Endothelial cell of umbilical vein (primary cell): ENCODE results near the gene TRPV6. TPM values are rescaled to one million over a fixed set of nuclear protein-coding genes. Genes with fewer than 3 reads are reported as not detected.

Experiments
- BruUV-seq: library from RNA; stranded (reverse); fragments of 400-500 nt; replicated peaks from 2 replicates; lab custom pipeline; 2021; lab: Mats Ljungman, UMichigan
- CTCF ChIA-PET: fragments of 300-600, 350-600 bp; sonication (Branson Sonifier 250); formaldehyde crosslinking; loops from one replicate; lab custom pipeline; 2021; ENCODE audit warnings: antibody characterized with exemption, inconsistent platforms; lab: Charles Lee
- POLR2A ChIA-PET: fragments of 300-600, 350-600 bp; sonication (Branson Sonifier 250); formaldehyde crosslinking; loops from one replicate; lab custom pipeline; 2021; ENCODE audit warnings: antibody characterized with exemption, inconsistent platforms; lab: Charles Lee
- DNase-seq: peaks from one replicate; pipeline ENCODE4 v3.0.0-alpha.2; 2011; ENCODE audit warnings: low read depth, low spot score
- FAIRE-seq: peaks from 2 replicates; lab custom pipeline; 2011; peaks lifted over from hg19 to GRCh38; lab: Jason Lieb, UNC
- H2AFZ ChIP-seq: 2 replicates; pipeline ENCODE4 v1.6.0; 2012; ENCODE audit warnings: low read depth, low read length, control low read depth, inconsistent platforms
- H3K27ac ChIP-seq: 2 replicates; pipeline ENCODE4 v1.5.1; 2011; ENCODE audit warnings: low read depth, mild to moderate bottlenecking, control low read depth, low read length, moderate library complexity; ENCODE audit not compliant: insufficient read depth
- H3K27me3 ChIP-seq, 2 experiments: 2 replicates each; pipeline versions ENCODE4 v1.6.0 to v1.6.1; 2011; ENCODE audit warnings: low read length in 2 of 2, mixed read lengths in 1 of 2; ENCODE audit not compliant: control insufficient read depth in 2 of 2, insufficient read depth in 2 of 2
- H3K36me3 ChIP-seq, 2 experiments: 2 replicates in 1 of 2; 3 replicates in 1 of 2; pipeline ENCODE4 v1.5.1; 2011; ENCODE audit warnings: low read length in 2 of 2, mild to moderate bottlenecking in 1 of 2, moderate library complexity in 1 of 2; ENCODE audit not compliant: control insufficient read depth in 2 of 2, insufficient read depth in 2 of 2; ENCODE audit errors: extremely low read depth in 1 of 2
- H3K4me1 ChIP-seq: 3 replicates; pipeline ENCODE4 v1.5.1; 2011; ENCODE audit warnings: mild to moderate bottlenecking, low read length; ENCODE audit not compliant: control insufficient read depth, insufficient read depth; ENCODE audit errors: extremely low read depth
- H3K4me2 ChIP-seq: 2 replicates; pipeline ENCODE4 v1.6.1; 2011; ENCODE audit warnings: low read length, control low read depth, mixed read lengths; ENCODE audit not compliant: insufficient read depth
- H3K4me3 ChIP-seq, 3 experiments: fragments of 200-600 bp in 1 of 3; sonication (generic), shearing (Covaris generic) in 1 of 3; replicated peaks in 1 of 3; 2 replicates each; pipeline ENCODE4 v1.5.1; 2011 to 2016; ENCODE audit warnings: control low read depth in 3 of 3, low read length in 3 of 3, mild to moderate bottlenecking in 2 of 3, inconsistent platforms in 1 of 3, low read depth in 1 of 3, moderate library complexity in 1 of 3; ENCODE audit not compliant: insufficient read depth in 1 of 3
- H3K79me2 ChIP-seq: 2 replicates; pipeline ENCODE4 v1.6.0; 2012; ENCODE audit warnings: low read length, inconsistent platforms; ENCODE audit not compliant: control insufficient read depth, insufficient read depth
- H3K9ac ChIP-seq: replicated peaks from 2 replicates; pipeline ENCODE3; 2011; ENCODE audit warnings: low read length, control low read depth; ENCODE audit not compliant: insufficient read depth; ENCODE audit errors: extremely low read depth
- H3K9me1 ChIP-seq: replicated peaks from 3 replicates; pipeline ENCODE4 v1.6.0; 2011; ENCODE audit warnings: mild to moderate bottlenecking, low read length; ENCODE audit not compliant: control insufficient read depth, insufficient read depth; ENCODE audit errors: extremely low read depth
- H3K9me3 ChIP-seq: replicated peaks from 2 replicates; pipeline ENCODE4 v1.5.1; 2012; ENCODE audit warnings: low read length, inconsistent platforms; ENCODE audit not compliant: control insufficient read depth, insufficient read depth
- H4K20me1 ChIP-seq: replicated peaks from 2 replicates; pipeline ENCODE3; 2011; ENCODE audit warnings: mild to moderate bottlenecking, low read length; ENCODE audit not compliant: control insufficient read depth, insufficient read depth; ENCODE audit errors: extremely low read depth
- EZH2 ChIP-seq: IDR thresholded peaks from 2 replicates; pipeline ENCODE4 v1.6.1; 2012; ENCODE audit warnings: borderline replicate concordance, low read depth, mild to moderate bottlenecking, moderate library complexity, low read length, inconsistent platforms; ENCODE audit not compliant: severe bottlenecking
- FOS ChIP-seq: IDR thresholded peaks from 2 replicates; pipeline ENCODE4 v1.6.1; 2011; ENCODE audit warnings: mild to moderate bottlenecking, low read length, moderate library complexity, borderline replicate concordance; ENCODE audit not compliant: insufficient read depth
- GATA2 ChIP-seq: IDR thresholded peaks from 2 replicates; pipeline ENCODE4 v1.7.0; 2011; ENCODE audit warnings: low read depth, mild to moderate bottlenecking, moderate library complexity, mixed read lengths, low read length; ENCODE audit not compliant: insufficient read length, insufficient read depth
- JUN ChIP-seq: IDR thresholded peaks from 2 replicates; pipeline ENCODE4 v1.6.1; 2011; ENCODE audit warnings: borderline replicate concordance, low read depth; ENCODE audit not compliant: insufficient read length, insufficient read depth
- MYC ChIP-seq: IDR thresholded peaks from one replicate; pipeline ENCODE4 v1.6.1; 2011; ENCODE audit warnings: mild to moderate bottlenecking, low read depth, low read length
- POLR2A ChIP-seq: IDR thresholded peaks from 2 replicates; pipeline ENCODE4 v1.6.1; 2012; ENCODE audit warnings: low read depth, mild to moderate bottlenecking, control low read depth, low read length
- POLR2AphosphoS5 ChIP-seq: IDR thresholded peaks from 2 replicates; pipeline ENCODE4 v1.6.1; 2012; ENCODE audit warnings: low read depth, mild to moderate bottlenecking, control low read depth, low read length, moderate library complexity; ENCODE audit not compliant: insufficient read depth
- dilution Hi-C: fragments of 300-500 bp; cut with MboI; formaldehyde crosslinking; loops from one replicate; pipeline ENCODE4 v1.15.0; 2019; ENCODE audit warnings: low sequenced_read_pairs; ENCODE audit not compliant: extremely low pct_ligation_motif_present
- intact Hi-C: fragments of 100-400 bp; cut with micrococcal nuclease; formaldehyde crosslinking; loops from one replicate; pipeline ENCODE4 v1.10.0; 2022
- polyA plus RNA-seq, 4 experiments: library from polyadenylated mRNA; depleted of rRNA in 3 of 4; stranded (reverse) in 3 of 4; unstranded in 1 of 4; fragments of >200 nt; gene quantifications; 2 replicates each; pipeline versions ENCODE4 v1.2.1 to v1.2.3, GENCODE V29; 2011 to 2012; ENCODE audit warnings: missing spikeins in 1 of 4
- total RNA-seq: library from RNA; stranded (reverse); gene quantifications from 2 replicates; pipeline ENCODE4 v1.2.3, GENCODE V29; 2021
- TF ChIP-seq, protein P1 (sequence below): IDR thresholded peaks from 2 replicates; pipeline ENCODE4 v1.6.1; 2011; ENCODE audit not compliant: insufficient read depth, insufficient read length
- TF ChIP-seq, protein P2 (sequence below), 2 donors: IDR thresholded peaks; 1 replicate in 1 of 2; 2 replicates in 1 of 2; pipeline ENCODE4 v1.5.1; 2011; ENCODE audit warnings: low read length in 2 of 2, mild to moderate bottlenecking in 2 of 2, moderate library complexity in 2 of 2, control low read depth in 1 of 2, inconsistent platforms in 1 of 2, low read depth in 1 of 2; ENCODE audit not compliant: insufficient read depth in 1 of 2; ENCODE audit errors: extremely low read depth in 1 of 2

The TRPV6 gene
- total and polyA plus RNA-seq, 2 donors (not counting 3 experiments of a cell fraction or from before 2014, with no cell fraction given), result not detected

DNA sequence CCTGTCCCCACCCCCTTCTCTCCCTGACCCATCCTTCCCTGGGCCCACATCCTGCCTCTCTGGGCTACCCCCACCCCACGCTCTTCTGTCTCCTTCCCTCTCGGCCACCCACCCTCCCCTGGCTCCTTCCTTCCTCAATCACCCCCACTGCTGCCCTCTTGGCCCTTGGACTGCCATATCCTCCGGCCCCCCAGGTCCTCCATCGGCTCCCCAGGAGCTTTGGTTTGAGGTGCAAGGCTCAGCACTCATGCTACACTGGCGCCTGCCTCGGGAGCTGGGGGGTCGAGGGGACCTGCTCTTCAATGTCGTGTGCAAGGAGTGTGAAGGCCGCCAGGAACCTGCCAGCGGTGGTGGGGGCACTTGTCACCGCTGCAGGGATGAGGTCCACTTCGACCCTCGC lies 19.8 kb downstream of the TRPV6 start:
- Histone ChIP-seq H3K9ac (no peak overlapping the region), H3K4me3 (no peak overlapping the region), H4K20me1 (no peaks in the 10 kb centered on the region), H3K36me3 (no peaks in the 10 kb centered on the region), H2AFZ (no peak overlapping the region), H3K27ac (no peak overlapping the region), H3K79me2 (no peaks in the 10 kb centered on the region), H3K4me1 (no peaks in the 10 kb centered on the region), H3K9me1 (no peaks in the 10 kb centered on the region), H3K4me2 (no peak overlapping the region), H3K9me3 (no peaks in the 10 kb centered on the region), H3K27me3 (no peaks in the 10 kb centered on the region)
- dilution Hi-C loops, result no loop called here
- BruUV-seq, result no TSS peak
- ChIA-PET CTCF (interaction anchor here (0.6 to 3.5 kb wide), 14 partner anchors 11 to 387 kb away, joined by 3 to 35 read pairs (median 6); partner anchors contain the start of gene EPHB6), POLR2A (no interaction called here)
- FAIRE-seq (no peak), DNase-seq (no peak)
- TF ChIP-seq EZH2 (no peak), GATA2 (no peak), POLR2AphosphoS5 (no peak), MYC (no peak), FOS (no peak), JUN (no peak), POLR2A (no peak)
- TF ChIP-seq, protein P1, sequence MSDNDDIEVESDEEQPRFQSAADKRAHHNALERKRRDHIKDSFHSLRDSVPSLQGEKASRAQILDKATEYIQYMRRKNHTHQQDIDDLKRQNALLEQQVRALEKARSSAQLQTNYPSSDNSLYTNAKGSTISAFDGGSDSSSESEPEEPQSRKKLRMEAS, result no peak
- TF ChIP-seq, protein P2, sequence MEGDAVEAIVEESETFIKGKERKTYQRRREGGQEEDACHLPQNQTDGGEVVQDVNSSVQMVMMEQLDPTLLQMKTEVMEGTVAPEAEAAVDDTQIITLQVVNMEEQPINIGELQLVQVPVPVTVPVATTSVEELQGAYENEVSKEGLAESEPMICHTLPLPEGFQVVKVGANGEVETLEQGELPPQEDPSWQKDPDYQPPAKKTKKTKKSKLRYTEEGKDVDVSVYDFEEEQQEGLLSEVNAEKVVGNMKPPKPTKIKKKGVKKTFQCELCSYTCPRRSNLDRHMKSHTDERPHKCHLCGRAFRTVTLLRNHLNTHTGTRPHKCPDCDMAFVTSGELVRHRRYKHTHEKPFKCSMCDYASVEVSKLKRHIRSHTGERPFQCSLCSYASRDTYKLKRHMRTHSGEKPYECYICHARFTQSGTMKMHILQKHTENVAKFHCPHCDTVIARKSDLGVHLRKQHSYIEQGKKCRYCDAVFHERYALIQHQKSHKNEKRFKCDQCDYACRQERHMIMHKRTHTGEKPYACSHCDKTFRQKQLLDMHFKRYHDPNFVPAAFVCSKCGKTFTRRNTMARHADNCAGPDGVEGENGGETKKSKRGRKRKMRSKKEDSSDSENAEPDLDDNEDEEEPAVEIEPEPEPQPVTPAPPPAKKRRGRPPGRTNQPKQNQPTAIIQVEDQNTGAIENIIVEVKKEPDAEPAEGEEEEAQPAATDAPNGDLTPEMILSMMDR (IDR thresholded peaks at IDR 0.05; ENCODE audit: extremely low read depth in 1 of 2, insufficient read depth in 1 of 2, low read depth in 1 of 2, low read length in 2 of 2), result no peak
- intact Hi-C loops, result loop anchor here (1.0 kb wide), 4 partner anchors 11 to 330 kb away; no protein-coding TSS in a partner anchor
